Upper lobe of left lung (tissue), 4 donors: ENCODE results near the gene TIGD2.

ENCODE experiments used
- EP300 ChIP-seq, 4 donors: sonication (generic); formaldehyde crosslinking; IDR thresholded peaks; one replicate each; pipeline ENCODE4 v1.5.1; 2017; ENCODE audit warnings: antibody characterized with exemption in 4 of 4, control low read depth in 2 of 4
- POLR2AphosphoS5 ChIP-seq, 2 donors: sonication (generic); formaldehyde crosslinking; IDR thresholded peaks; one replicate each; pipeline ENCODE4 v1.5.1; 2017; ENCODE audit warnings: antibody characterized with exemption in 2 of 2
- TF ChIP-seq, protein P1 (sequence below), 6 experiments: fragments of 450-650 bp in 4 of 6; fragments of 200-600 bp in 2 of 6; sonication (generic) in 2 of 6; IDR thresholded peaks; one replicate each; pipeline ENCODE4 v1.5.1; 2016 to 2019; ENCODE audit warnings: antibody characterized with exemption in 6 of 6

DNA sequence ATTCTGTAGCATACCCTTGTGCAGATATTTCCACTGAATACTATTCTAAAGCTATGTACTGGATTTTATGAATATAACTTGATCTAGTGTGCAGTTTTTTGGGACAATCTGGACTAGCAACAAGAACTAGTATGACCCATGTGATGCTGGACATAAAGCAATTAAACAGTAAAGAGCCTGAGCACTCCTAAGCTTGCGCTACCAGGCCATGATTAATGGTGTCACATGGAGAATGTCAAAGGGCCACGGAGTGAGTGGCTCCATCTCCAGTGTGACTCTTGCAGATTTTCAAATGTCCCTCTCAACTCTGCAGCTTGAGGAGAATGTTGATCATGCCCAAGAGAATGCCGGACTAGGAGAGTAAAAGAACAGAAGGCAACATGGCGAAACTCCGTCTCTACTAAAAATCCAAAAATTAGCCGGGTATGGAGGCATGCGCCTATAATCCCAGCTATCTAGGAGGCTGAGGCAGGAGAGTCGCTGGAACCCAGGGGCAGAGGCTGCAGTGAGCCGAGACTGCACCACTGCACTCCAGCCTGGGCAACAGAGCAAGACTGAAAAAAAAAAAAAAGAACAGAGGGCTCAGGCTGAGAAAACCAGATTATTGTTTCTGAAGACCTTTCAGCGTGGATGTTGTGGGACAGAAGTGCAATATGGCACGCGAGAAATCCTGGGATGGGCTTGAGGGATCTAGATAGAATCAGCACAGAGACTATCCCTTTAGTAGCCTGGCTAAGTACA is 45.0 kb downstream of the TIGD2 start:
- TF ChIP-seq, protein P1, sequence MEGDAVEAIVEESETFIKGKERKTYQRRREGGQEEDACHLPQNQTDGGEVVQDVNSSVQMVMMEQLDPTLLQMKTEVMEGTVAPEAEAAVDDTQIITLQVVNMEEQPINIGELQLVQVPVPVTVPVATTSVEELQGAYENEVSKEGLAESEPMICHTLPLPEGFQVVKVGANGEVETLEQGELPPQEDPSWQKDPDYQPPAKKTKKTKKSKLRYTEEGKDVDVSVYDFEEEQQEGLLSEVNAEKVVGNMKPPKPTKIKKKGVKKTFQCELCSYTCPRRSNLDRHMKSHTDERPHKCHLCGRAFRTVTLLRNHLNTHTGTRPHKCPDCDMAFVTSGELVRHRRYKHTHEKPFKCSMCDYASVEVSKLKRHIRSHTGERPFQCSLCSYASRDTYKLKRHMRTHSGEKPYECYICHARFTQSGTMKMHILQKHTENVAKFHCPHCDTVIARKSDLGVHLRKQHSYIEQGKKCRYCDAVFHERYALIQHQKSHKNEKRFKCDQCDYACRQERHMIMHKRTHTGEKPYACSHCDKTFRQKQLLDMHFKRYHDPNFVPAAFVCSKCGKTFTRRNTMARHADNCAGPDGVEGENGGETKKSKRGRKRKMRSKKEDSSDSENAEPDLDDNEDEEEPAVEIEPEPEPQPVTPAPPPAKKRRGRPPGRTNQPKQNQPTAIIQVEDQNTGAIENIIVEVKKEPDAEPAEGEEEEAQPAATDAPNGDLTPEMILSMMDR (IDR thresholded peaks at IDR 0.05), result no peak
- TF ChIP-seq POLR2AphosphoS5 (IDR thresholded peaks at IDR 0.05) (no peak), EP300 (IDR thresholded peaks at IDR 0.05) (no peak)
